Renal cortex interstitium (tissue), 11 donors: ENCODE measurements around the gene PITPNC1. TPM values are rescaled to one million over a fixed set of nuclear protein-coding genes. Genes with fewer than 3 reads are reported as not detected.
"Not testable (repeated sequence)": the region's sequence is repeated elsewhere in the genome, so short reads cannot be mapped to it uniquely, and the experiment has no call there.

Source experiments
- DNase-seq, 11 donors: peaks; one replicate each; pipeline ENCODE4 v3.0.0-alpha.2; 2013; ENCODE audit warnings: low read depth in 9 of 11, low spot score in 4 of 11; ENCODE audit errors: extremely low read depth in 1 of 11
- polyA plus RNA-seq, 3 donors: library from polyadenylated mRNA; unstranded; fragments of 120-200 nt; gene quantifications; one replicate each; pipeline ENCODE4 v1.2.1, GENCODE V29; 2013; ENCODE audit not compliant: insufficient read length in 3 of 3

Gene PITPNC1
- polyA plus RNA-seq, 3 donors = 19.9 to 26.1 (median 23.7) TPM

DNA sequence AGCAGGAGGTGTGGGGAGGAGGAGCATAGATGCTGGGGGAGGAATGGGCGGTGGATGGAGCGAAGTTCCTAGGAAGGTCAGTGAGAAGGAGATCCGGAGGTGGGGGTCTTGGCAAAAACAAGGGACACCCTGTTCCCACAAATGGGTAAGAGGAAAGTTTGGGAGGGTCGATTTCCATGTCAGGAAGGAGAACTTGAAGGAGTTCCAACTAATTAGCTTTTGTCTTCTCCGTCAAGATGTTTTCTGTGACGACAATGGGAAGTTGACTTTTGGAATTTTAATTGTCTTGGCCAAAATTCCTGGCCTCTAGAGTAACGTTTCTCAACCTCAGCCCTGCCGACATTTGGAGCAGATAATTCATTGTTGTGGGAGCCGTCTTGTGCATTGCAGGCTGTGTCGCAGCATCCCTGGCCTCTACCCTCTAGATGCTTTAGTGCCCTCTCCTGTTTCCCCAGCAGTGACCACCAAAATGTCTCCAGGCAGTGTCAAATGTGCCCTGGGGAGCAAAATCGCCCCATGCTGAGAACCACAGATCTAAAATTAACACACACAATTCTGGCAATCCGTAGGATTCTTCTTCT lies 97.1 kb downstream of the PITPNC1 start:
- no peak for DNase-seq

DNA sequence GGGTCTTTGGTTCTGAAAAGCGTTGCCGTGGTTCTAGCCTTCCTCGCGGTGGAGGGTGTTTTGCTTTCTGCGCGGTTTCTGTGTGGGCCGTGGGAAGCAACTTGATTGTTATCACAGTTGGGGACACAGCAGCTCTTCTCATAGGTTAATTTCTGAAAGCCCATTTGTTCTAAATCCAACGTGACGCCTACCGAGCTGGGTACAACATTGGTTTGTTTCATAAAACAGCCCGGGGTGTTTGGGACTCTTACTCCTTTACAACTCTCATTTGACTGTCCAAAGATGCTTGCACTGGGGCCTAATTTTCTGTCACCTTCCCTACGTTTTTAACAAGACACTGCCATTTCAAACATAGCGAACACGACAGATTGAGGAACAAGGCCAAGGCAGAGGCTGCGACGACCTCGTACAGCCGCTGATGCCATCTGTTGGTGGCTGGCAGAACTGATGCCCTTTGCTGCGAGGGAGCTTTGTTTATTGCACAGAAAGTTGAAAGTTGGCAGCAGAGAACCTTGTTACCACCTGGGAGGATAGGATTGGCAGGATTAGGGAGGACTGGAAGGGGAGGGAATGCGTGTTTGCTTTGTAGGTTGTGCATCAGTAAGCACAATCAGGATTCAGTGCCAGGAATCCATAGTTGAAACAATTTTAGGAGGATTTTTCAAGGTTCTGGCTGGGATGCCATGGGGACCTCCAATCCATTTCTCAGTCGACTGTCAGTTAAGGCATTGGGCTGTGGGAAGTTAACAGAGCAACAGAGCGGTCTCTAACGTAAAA lies 98.3 kb downstream of the PITPNC1 start:
- DNase-seq = peak in 8 of 11 donors; percentile 52 to 79 (median 68)

DNA sequence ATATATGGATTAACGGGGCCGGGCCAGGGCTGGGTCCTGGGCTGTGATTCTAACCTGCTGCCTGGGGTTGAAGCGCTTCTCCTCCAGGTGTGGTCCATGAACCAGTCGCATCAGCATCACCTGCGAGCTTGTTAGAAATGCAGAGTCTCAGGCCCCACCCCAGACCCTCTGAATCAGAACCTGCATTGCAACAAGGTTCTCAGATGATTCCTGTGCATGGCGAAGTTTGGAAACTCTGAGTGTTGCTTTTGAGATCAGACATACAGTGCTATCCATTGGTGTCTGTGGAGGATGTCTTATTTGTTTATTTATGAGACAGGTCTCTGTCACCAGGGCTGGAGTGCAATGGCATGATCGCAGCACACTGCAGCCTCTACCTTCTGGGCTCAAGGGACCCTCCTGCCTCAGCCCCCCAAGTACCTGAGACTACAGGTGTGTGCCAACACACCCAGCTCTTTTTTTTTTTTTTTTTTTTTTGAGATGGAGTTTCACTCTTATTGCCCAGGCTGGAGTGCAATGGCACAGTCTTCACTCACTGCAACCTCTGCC lies 99.8 kb downstream of the PITPNC1 start:
- DNase-seq = no peak

DNA sequence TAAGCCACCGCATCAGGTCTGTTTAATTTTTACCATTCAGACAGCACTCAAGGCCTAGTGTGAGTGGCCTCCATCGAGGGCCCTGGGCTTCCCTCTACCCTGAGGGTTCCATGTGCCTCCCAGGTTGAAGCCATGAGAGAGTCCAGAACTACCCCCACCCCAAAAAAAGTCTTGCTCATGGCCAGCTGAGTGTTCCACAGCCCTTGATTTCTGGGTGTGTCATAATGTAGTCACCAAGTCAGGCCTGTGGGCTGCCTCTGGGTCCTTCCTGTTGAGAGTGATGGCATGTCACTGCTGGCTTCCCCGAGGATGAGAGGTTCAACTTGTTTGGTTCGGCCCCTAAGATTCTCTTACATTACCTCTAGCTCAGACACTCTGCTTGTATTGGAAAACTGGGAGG lies 100.6 kb downstream of the PITPNC1 start:
- no peak for DNase-seq

DNA sequence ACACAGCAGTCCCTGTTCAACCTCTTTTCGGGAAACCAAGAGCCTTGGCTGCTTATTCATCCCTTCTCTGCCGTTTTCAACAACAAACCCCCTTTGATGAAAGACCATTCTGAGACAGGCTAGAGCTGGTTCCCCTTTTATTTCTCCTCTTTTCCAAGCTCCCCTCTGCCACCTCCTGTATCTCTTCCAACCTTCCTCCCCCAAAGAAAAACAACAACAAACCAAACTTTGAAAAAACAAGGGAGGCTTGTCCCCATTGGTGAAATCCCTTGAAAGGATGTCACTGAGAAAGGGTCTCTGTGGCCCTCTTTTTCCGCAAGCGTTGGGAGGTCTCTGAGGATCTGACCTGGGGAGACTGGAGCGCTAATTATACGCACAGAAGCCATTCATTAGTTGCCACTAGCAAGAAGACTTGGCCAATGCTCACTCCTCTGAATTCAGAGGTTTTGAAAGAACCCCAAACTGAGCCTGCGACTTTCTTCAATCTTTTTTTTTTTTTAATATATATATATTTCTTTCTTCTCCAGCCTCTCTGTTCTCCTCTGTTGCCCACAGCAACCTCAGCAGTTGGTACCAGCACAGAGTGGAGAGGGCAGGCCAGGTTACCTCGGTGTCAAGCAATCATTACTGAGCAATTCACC lies 101.4 kb downstream of the PITPNC1 start:
- no peak for DNase-seq

DNA sequence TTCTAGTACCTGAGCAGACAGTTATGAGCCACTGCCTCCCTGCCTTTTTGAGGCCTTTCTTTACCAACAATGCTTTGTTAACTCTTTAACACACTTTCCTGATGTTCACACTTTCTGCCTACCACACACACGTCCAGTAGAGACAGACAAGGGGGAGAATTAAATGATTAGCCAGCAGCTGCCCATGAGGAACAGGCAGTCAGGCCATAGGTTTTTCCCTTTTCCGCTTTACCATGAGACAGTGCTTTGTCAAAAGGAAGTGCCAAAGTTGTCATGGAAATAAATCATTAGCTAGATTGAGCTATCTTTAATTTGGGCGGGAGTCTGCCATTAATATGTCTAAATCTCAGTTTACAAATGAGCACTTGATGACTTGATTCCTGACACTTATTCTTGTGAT lies 102.1 kb downstream of the PITPNC1 start:
- no peak for DNase-seq

DNA sequence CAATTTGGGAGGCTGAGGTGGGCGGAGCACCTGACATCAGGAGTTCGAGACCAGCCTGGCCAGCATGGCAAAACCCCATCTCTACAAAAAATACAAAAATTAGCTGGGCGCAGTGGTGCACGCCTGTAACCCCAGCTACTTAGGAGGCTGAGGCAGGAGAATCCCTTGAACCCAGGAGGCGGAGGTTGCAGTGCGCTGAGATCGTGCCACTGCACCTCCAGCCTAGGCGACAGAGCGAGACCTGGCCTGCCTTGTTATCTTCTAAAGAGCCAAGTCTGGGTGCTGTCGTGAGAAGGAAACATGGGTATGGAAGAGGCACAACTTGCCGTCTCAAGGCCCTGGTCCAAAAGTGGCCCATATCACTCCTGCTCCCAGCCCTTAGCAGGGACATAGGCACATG lies 103.9 kb downstream of the PITPNC1 start:
- not testable (repeated sequence) for DNase-seq

DNA sequence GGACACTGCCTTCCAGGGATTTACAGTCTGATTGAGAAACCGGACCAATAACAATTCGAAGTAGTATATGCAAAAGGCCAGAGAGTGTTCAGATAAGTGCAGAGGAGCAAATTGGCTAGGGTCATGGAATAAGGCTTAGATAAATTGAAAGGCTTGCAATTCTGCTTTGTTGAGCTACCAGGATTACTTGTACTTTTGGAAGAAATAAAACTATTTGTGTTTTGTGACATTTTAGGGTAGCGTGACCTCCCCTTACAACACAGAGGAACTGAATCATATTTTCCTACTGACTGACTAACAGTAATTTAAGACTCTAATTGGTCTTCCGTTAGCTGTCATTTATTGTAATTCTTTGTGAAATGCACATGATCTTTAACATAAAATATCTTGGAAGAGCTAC lies 104.7 kb downstream of the PITPNC1 start:
- DNase-seq = no peak

DNA sequence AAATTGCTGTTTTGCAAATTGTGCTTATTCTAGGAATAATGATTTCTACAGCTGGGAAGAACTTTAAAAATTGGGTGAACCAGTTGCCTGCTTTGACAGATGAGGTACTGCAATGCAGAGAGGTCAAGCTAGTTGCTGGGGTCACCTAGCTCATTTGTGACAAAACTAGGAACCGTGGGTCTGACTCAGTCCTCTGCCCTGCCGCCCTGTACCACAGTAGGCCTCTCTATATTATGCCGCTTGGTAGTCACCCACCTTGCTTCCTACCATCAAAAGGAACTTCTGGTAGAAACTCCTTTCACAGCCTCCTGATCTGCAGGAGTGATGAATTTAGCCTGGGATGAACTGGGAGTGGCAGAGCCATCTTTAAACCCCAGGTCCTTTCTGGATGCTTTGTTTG lies 105.7 kb downstream of the PITPNC1 start:
- DNase-seq = no peak

DNA sequence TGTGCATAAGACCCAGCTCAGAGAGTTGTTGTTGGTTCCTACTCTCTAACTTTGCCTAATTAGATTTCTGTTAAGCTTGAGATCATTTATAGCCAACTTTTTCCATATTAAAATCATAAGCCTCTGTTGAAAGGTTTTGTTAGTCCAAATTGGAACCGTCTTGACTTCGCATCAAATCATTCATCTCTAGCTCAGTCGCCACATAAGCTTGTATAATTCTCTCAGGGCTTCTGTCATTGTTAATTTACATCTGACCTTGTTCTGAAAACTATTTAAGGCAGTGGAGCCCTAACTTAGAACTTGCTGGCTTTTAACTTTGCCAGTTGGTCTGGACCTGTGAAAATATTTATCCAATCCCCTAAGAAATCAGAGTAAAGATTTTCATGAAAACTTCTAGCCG lies 107.2 kb downstream of the PITPNC1 start:
- DNase-seq = no peak

DNA sequence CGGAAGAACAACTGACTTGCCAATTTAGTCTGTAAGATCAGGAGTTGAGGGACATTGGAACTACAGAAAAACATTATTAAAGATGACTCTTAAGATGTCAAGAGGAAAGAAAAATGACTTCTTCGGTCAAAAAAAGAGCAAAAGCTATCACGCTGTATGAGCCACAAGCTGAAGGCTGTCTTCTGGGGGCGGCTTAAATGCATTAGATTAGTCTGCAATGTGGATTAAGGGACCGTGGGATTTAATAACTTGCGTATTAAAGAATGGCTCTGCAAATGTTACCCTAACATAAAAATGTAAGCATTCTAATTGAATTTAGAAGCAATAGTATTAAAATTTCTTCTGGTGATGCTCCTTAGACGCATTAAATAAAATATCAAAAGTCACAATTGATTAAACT lies 108.6 kb downstream of the PITPNC1 start:
- DNase-seq = no peak

DNA sequence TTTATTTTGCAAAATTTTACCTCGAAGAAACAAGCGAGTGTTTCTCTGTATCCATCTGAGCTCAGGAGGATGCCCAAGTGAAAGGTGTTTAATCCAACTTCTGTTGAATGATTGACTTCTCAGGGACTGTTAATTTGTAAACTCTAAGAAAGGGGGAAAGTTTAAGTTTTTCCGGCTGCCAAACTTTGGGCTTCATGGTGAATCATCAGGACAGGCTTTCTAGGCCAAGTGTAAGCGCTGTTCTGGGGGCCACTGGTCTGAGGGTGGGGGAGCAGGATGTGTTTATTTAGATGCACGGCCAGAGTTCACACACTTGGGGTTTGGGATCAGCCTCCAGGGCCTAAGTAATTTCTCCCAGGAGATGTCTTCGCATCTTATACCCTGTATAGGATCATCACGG lies 110.4 kb downstream of the PITPNC1 start:
- DNase-seq = no peak

DNA sequence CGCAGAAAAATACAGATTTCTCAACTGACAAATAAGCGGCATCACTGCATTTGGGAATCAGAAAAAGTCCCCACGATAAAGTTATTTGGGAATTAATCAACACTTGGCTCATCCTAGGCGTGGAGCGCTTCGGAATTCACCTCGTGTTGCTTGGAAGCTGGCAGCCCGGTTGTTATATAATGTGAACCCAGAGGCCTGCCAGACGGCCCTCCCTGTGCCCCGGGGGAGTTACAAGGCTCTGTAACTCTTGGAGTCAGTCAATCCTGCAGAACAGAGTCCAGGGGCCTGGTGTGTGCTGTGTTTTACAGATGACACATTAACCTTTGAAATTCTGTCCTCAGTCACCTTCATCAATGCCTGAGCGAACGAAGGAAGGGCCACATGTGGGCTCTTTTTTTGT lies 111.1 kb downstream of the PITPNC1 start:
- no peak for DNase-seq

DNA sequence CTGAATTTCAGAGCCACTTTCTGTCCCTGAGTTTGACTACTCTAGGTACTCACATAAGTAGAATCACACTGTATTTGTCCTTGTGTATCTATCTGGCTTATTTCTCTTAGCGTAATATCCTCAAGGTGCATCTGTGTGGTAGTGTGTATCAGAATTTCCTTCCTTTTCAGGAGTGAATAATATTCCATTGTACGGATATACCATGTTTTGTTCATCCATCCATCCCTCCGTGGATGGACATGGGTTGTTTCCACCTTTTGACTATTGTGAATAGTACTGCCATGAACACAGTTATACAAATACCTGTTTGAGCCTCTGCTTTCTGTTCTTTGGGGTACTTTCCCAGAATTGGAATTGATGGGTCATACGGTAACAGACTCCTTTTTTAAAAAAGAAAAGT lies 111.7 kb downstream of the PITPNC1 start:
- DNase-seq = no peak

DNA sequence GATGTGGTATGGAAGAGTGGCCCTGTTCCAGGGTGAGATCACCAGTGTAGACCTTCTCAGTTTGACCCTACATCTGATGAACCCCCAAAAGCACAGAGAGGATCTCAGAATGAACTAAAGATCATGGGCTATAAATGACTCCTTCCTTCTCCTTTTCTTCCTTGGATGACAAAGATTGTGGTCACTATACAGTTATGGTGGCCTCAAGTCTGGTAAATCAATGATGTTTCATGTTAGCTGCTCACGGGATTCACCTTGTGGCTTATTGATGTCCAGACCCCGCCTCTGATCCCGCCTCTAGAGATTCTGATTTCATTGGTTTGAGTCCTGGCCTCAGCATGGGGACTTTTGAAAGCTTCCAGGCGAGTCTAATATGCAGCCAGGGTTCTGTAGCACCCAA lies 112.2 kb downstream of the PITPNC1 start:
- no peak for DNase-seq

DNA sequence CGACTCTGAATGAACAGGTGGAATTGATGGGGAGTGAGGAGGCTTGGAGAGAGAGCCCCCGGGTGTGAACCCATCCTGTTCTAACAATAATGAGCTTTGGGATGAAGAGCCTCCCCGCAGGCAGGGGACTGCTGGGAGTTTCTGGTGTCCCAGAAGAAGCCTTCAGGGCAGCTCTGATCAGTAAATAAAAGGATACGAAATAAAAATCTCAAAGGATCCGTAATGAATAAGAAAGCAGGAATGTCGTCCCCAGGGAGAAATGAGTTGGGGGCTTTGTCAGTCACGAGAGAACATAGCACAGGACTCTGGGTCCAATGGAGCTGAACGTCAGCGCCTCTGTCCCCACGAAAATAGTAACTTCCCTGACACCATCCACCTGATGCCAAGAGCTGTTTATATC lies 113.4 kb downstream of the PITPNC1 start:
- no peak for DNase-seq

DNA sequence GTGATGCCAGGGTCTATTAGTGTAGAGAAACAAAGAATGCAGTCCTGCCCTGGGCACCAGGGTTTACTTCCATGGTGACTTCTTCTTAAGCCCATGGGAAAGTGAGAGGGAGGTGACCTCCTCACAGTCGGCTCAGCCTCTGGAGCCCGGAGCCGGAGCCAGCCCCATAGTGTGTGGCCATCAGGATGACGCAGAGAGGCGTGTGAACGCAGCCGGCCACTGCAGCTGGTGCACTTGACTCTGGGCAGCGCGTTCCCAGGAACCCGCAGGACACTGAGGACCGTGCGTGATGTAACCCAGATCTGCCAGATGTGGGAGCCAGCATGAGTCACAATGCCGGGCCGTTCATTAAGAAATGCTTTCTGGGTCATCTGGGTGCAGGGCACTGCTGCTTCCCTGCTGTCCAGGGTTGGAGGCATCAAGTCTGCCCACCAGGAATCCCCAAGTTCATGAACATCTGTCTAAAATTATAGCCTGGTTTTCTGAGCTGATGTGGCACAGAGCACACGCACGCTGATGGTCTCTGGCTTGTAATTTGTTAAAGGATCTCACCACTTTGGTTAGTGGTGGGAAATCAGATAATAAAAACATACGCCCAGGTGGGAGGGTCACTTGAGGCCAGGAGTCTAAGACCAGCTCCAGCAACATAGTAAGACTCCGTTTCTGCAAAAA lies 114.1 kb downstream of the PITPNC1 start:
- no peak for DNase-seq

DNA sequence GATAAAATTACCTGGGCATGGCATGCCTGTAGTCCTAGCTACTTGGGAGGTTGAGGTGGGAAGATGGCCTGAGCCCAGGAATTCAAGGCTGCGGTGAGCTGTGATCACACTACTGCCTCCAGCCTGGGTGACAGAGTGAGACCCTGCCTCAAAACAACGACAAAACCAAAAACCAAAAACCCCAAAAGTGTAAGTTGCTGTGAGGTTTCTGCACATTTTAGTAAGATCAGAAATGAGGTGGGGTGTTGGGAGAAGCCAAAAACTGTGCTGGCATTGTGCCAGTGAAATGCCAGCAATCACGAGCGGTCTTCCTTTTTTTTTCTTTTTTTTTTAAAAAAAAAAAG lies 114.6 kb downstream of the PITPNC1 start:
- DNase-seq = no peak

DNA sequence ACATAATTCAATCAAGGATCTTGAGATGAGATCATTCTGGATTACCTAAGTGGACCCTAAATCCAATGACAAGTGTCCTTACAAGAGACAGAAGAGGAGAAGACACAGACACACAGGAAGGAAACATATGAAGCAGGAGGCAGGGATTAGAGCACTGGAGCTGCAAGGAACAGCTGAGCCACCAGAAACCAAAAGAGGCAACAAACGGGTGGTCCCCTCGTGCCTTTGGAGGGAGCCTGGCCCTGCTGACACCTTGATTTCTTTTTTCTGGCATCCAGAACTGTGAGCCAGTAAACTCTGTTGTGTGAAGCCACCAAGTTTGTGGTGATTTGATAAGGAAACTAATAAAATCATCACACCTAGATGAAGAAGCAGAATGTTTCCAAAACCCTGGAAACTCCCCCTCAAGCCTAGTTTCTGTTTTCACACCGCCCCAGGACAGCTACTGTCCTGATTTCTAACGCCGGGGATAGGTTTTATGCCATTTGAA lies 115.2 kb downstream of the PITPNC1 start:
- DNase-seq = no peak
